ENCODE data around the gene NR1I2. TPM values are rescaled to one million over a fixed set of nuclear protein-coding genes. Genes with fewer than 3 reads are reported as not detected.

Gene NR1I2
- 2.2 TPM for polyA plus RNA-seq (2013)

GRCh38 chr3:119781330-119782198 is at the start of gene NR1I2:
TSS of gene NR1I2 (plus strand) at chr3:119782101.
- Histone ChIP-seq H3K9me3 (ENCODE audit: control extremely low read depth in 1 of 5, control insufficient read depth in 4 of 5, insufficient read depth in 2 of 5, low read depth in 1 of 5, low read length in 4 of 5) (peaks cover 0 to 3% (median 0%) of the 10 kb centered on the region in 5 experiments), H3K27me3 (replicated peaks in 2 of 5; ENCODE audit: control insufficient read depth in 4 of 5, insufficient read depth in 5 of 5, low read length in 4 of 5) (no peaks in the 10 kb centered on the region), H3K4me3 (ENCODE audit: control insufficient read depth in 1 of 7, extremely low read depth in 1 of 7, insufficient read depth in 4 of 7, low read depth in 2 of 7, low read length in 6 of 7) (no peak within 1 kb of the TSS), H3K36me3 (ENCODE audit: control insufficient read depth in 4 of 4, insufficient read depth in 4 of 4, low read length in 3 of 4) (no peaks in the 10 kb centered on the region), H3K4me1 (ENCODE audit: control extremely low read depth in 1 of 4, control insufficient read depth in 4 of 4, insufficient read depth in 4 of 4, low read length in 3 of 4) (peaks cover 4 to 49% (median 12%) of the 10 kb centered on the region in 4 experiments), H3K27ac (ENCODE audit: insufficient read depth in 1 of 2, low read depth in 1 of 2, low read length in 2 of 2, poor library complexity in 1 of 2, severe bottlenecking in 2 of 2) (no peak within 1 kb of the TSS)
- DNase-seq, result peak in 2 of 3 donors; percentile 23 to 42
- POLR2A ChIA-PET, result interaction anchor here (0.6 kb wide), 1 partner anchor 45 kb away, joined by 3 read pairs; no protein-coding TSS in a partner anchor
- CTCF ChIA-PET, result interaction anchor here (1.3 kb wide), 1 partner anchor 35 kb away, joined by 4 read pairs; no protein-coding TSS in a partner anchor
- 94% methylated on average over 8 of the region's 10 CpGs for WGBS (ENCODE audit: insufficient coverage)

DNA sequence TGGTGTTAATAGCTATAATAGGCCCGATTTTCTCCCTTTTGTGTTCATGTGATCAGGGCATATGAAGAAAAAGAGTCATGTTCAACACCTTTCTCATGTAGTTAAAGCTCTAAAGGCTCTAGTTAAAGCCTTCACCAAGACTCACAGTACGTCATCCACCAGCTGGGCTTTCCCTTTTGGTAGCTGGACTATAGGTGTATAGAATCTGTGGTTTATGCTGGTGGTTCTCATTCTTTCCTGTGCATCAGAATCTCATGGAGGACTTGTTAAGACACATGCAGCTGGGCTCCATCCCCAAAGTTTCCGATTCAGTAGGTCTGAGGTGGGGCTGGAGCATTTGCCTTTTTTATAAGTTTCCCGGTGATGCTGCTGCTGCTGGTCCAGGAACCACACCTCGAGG is 48.1 kb upstream of the NR1I2 start:
- ChIA-PET CTCF (interaction anchor here (0.5 to 1.0 kb wide), 2 partner anchors 9 to 539 kb away, joined by 3 read pairs; no protein-coding TSS in a partner anchor), POLR2A (no interaction called here)
- no peaks in the 10 kb centered on the region for H3K27me3 ChIP-seq (replicated peaks in 2 of 5; ENCODE audit: control insufficient read depth in 4 of 5, insufficient read depth in 5 of 5, low read length in 4 of 5)
- H3K4me3 ChIP-seq (ENCODE audit: control insufficient read depth in 1 of 7, extremely low read depth in 1 of 7, insufficient read depth in 4 of 7, low read depth in 2 of 7, low read length in 6 of 7), result no peak overlapping the region
- WGBS (ENCODE audit: insufficient coverage), result 98% methylated on average over 4 of the region's 5 CpGs
- no peak for DNase-seq
- no peak overlapping the region for H3K27ac ChIP-seq (ENCODE audit: insufficient read depth in 1 of 2, low read depth in 1 of 2, low read length in 2 of 2, poor library complexity in 1 of 2, severe bottlenecking in 2 of 2)
- H3K4me1 ChIP-seq (ENCODE audit: control extremely low read depth in 1 of 4, control insufficient read depth in 4 of 4, insufficient read depth in 4 of 4, low read length in 3 of 4), result no peaks in the 10 kb centered on the region
- peaks cover 0 to 2% (median 0%) of the 10 kb centered on the region in 5 experiments for H3K9me3 ChIP-seq (ENCODE audit: control extremely low read depth in 1 of 5, control insufficient read depth in 4 of 5, insufficient read depth in 2 of 5, low read depth in 1 of 5, low read length in 4 of 5)
- H3K36me3 ChIP-seq (ENCODE audit: control insufficient read depth in 4 of 4, insufficient read depth in 4 of 4, low read length in 3 of 4), result no peaks in the 10 kb centered on the region

DNA sequence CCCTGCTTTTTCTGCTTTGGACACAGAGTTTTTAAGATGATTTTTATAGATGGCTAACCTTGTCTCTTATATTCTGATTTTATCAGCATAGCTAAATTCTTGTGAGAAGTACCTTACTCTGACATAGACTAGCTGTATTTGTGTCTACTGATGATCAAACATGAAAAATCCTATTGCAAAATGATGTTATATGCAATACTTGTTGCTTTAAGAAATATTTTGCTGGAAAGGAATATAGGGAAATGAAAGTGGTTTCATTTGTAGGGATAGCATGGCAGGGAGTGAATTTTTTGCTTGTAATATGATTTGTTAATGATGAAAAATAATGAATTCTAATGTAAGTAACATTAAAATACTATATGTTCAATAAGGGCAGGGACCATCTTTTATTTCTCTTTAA is 43.2 kb upstream of the NR1I2 start:
- H3K4me3 ChIP-seq (ENCODE audit: control insufficient read depth in 1 of 7, extremely low read depth in 1 of 7, insufficient read depth in 4 of 7, low read depth in 2 of 7, low read length in 6 of 7), result no peak overlapping the region
- H3K9me3 ChIP-seq (ENCODE audit: control extremely low read depth in 1 of 5, control insufficient read depth in 4 of 5, insufficient read depth in 2 of 5, low read depth in 1 of 5, low read length in 4 of 5), result peaks cover 0 to 2% (median 0%) of the 10 kb centered on the region in 5 experiments
- ChIA-PET CTCF (no interaction called here), POLR2A (no interaction called here)
- H3K27ac ChIP-seq (ENCODE audit: insufficient read depth in 1 of 2, low read depth in 1 of 2, low read length in 2 of 2, poor library complexity in 1 of 2, severe bottlenecking in 2 of 2), result no peak overlapping the region
- H3K4me1 ChIP-seq (ENCODE audit: control extremely low read depth in 1 of 4, control insufficient read depth in 4 of 4, insufficient read depth in 4 of 4, low read length in 3 of 4), result peaks cover 0 to 9% (median 0%) of the 10 kb centered on the region in 4 experiments
- no peaks in the 10 kb centered on the region for H3K27me3 ChIP-seq (replicated peaks in 2 of 5; ENCODE audit: control insufficient read depth in 4 of 5, insufficient read depth in 5 of 5, low read length in 4 of 5)
- no peaks in the 10 kb centered on the region for H3K36me3 ChIP-seq (ENCODE audit: control insufficient read depth in 4 of 4, insufficient read depth in 4 of 4, low read length in 3 of 4)
- DNase-seq, result no peak

DNA sequence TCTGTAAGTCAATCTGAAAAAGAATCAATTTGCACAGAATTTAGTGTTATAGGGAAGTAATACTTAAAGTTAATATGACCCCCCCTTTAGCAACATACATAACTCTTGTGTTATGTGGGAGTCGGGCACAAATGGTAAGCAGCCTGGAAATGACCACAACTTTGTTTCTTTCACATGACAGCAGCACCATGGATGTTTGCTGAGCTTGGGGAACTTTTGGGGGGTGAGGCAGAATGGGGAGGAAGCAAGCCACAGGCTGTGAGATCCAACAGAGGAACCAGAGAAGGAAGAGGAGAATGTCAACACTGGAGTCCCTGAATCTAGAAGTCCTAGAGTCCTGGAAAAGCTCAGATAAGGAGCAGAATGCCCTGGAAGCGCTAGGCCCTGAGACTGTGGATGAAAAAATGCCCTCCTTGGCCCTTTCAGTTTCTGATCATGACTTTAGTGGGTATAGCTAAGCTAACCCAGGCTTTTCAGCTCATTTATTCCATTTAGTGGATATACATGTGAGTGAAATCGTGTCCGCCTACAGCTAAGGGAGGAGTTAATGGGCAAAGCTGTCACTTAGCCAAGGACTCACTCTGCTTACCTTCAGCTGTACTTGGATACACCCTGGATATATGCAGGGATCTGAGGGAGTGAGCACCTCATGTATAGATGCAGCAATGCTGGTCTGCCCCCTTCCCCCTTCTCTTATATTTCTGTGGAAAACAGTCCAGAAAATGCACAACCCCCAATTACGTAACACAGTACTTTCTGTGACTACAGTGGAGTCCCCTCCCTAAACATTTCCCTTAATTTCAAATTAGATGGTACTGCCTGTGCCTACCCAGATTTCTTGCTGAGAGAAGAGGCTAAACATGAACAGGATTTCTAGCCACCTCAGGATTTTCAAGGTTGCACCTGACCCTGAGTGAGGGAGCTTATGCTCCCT is 40.0 kb upstream of the NR1I2 start:
- CTCF ChIA-PET, result interaction anchor here (0.8 to 1.5 kb wide), 2 partner anchors 9 to 10 kb away, joined by 4 to 5 read pairs; no protein-coding TSS in a partner anchor
- POLR2A ChIA-PET, result no interaction called here
- 100% methylated on average over 2 of the region's 5 CpGs for WGBS (ENCODE audit: insufficient coverage)

DNA sequence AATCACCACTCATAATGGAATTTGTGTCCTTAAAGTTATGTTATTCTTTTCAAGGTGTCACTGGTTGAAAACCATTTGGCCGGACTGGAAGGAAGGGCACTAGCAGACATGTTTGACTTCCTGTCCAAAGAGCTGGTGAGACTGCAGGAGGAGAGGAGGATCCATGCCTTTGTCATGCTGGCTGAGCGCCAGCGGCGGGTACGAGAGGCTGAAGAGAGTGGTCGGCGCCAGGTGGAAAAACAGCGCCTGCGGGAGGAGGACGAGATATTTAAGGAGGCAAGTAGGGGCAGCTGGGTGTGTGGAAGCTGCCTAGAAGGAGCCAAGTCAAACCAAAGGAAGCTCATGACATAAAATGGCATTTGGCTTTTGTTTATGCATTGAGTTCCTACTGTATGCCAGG is 38.0 kb upstream of the NR1I2 start:
- WGBS (ENCODE audit: insufficient coverage), result 100% methylated on average over 7 of the region's 10 CpGs
- peaks cover 0 to 9% (median 0%) of the 10 kb centered on the region in 4 experiments for H3K4me1 ChIP-seq (ENCODE audit: control extremely low read depth in 1 of 4, control insufficient read depth in 4 of 4, insufficient read depth in 4 of 4, low read length in 3 of 4)
- no peak for DNase-seq
- ChIA-PET CTCF (interaction anchor here (1.2 to 1.3 kb wide), 2 partner anchors 11 to 24 kb away, joined by 3 read pairs; no protein-coding TSS in a partner anchor), POLR2A (no interaction called here)
- H3K4me3 ChIP-seq (ENCODE audit: control insufficient read depth in 1 of 7, extremely low read depth in 1 of 7, insufficient read depth in 4 of 7, low read depth in 2 of 7, low read length in 6 of 7), result no peak overlapping the region
- no peaks in the 10 kb centered on the region for H3K9me3 ChIP-seq (ENCODE audit: control extremely low read depth in 1 of 5, control insufficient read depth in 4 of 5, insufficient read depth in 2 of 5, low read depth in 1 of 5, low read length in 4 of 5)
- no peaks in the 10 kb centered on the region for H3K27me3 ChIP-seq (replicated peaks in 2 of 5; ENCODE audit: control insufficient read depth in 4 of 5, insufficient read depth in 5 of 5, low read length in 4 of 5)
- no peaks in the 10 kb centered on the region for H3K36me3 ChIP-seq (ENCODE audit: control insufficient read depth in 4 of 4, insufficient read depth in 4 of 4, low read length in 3 of 4)
- H3K27ac ChIP-seq (ENCODE audit: insufficient read depth in 1 of 2, low read depth in 1 of 2, low read length in 2 of 2, poor library complexity in 1 of 2, severe bottlenecking in 2 of 2), result no peak overlapping the region

More for the DNA sequence above, 40.0 kb upstream of the NR1I2 start:
- no peaks in the 10 kb centered on the region for H3K36me3 ChIP-seq (ENCODE audit: control insufficient read depth in 4 of 4, insufficient read depth in 4 of 4, low read length in 3 of 4)
- no peaks in the 10 kb centered on the region for H3K27me3 ChIP-seq (replicated peaks in 2 of 5; ENCODE audit: control insufficient read depth in 4 of 5, insufficient read depth in 5 of 5, low read length in 4 of 5)
- H3K4me1 ChIP-seq (ENCODE audit: control extremely low read depth in 1 of 4, control insufficient read depth in 4 of 4, insufficient read depth in 4 of 4, low read length in 3 of 4), result peaks cover 0 to 9% (median 0%) of the 10 kb centered on the region in 4 experiments
- H3K9me3 ChIP-seq (ENCODE audit: control extremely low read depth in 1 of 5, control insufficient read depth in 4 of 5, insufficient read depth in 2 of 5, low read depth in 1 of 5, low read length in 4 of 5), result no peaks in the 10 kb centered on the region
- no peak overlapping the region for H3K4me3 ChIP-seq (ENCODE audit: control insufficient read depth in 1 of 7, extremely low read depth in 1 of 7, insufficient read depth in 4 of 7, low read depth in 2 of 7, low read length in 6 of 7)
- DNase-seq, result peak in 1 of 3 donors; percentile 6
- H3K27ac ChIP-seq (ENCODE audit: insufficient read depth in 1 of 2, low read depth in 1 of 2, low read length in 2 of 2, poor library complexity in 1 of 2, severe bottlenecking in 2 of 2), result no peak overlapping the region

DNA sequence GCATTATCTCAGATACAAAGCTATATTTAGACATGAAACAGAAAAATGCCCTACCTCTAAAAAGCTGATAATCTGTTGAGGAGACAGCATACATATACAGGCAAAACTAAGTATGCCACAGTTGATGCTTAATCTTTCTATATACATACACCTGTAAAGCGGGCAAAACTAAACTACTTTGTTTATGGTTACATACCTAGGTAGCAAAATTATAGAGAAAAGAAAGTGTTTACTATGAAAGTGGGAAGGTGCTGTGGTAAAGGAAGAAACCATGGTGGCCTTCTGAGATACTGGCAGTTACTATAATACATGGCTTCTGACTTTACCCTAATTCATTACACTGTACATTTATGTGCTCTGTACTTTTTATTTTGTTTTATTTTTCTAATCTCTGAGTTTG is 36.0 kb upstream of the NR1I2 start:
- Histone ChIP-seq H3K4me3 (ENCODE audit: control insufficient read depth in 1 of 7, extremely low read depth in 1 of 7, insufficient read depth in 4 of 7, low read depth in 2 of 7, low read length in 6 of 7) (no peak overlapping the region), H3K4me1 (ENCODE audit: control extremely low read depth in 1 of 4, control insufficient read depth in 4 of 4, insufficient read depth in 4 of 4, low read length in 3 of 4) (peaks cover 0 to 9% (median 0%) of the 10 kb centered on the region in 4 experiments), H3K9me3 (ENCODE audit: control extremely low read depth in 1 of 5, control insufficient read depth in 4 of 5, insufficient read depth in 2 of 5, low read depth in 1 of 5, low read length in 4 of 5) (no peaks in the 10 kb centered on the region), H3K36me3 (ENCODE audit: control insufficient read depth in 4 of 4, insufficient read depth in 4 of 4, low read length in 3 of 4) (no peaks in the 10 kb centered on the region), H3K27ac (ENCODE audit: insufficient read depth in 1 of 2, low read depth in 1 of 2, low read length in 2 of 2, poor library complexity in 1 of 2, severe bottlenecking in 2 of 2) (no peak overlapping the region), H3K27me3 (replicated peaks in 2 of 5; ENCODE audit: control insufficient read depth in 4 of 5, insufficient read depth in 5 of 5, low read length in 4 of 5) (no peaks in the 10 kb centered on the region)
- CTCF ChIA-PET, result no interaction called here
- POLR2A ChIA-PET, result no interaction called here
- WGBS (ENCODE audit: insufficient coverage), result no CpG with 5 or more reads among the region's 1 CpG
- DNase-seq, result no peak

All from common myeloid progenitor, CD34-positive (primary cell).